ENCODE measurements around the gene IER5. TPM values are rescaled to one million over a fixed set of nuclear protein-coding genes. Genes with fewer than 3 reads are reported as not detected.
A peak's percentile ranks its signal among the peaks of the same experiment; 100 is the strongest.

IER5 gene
- total and polyA plus RNA-seq, 9 of the 15 experiments (the other 6 are each of a cell fraction or from before 2014, with no cell fraction given): 2.4 to 32.1 (median 12.0) TPM

DNA sequence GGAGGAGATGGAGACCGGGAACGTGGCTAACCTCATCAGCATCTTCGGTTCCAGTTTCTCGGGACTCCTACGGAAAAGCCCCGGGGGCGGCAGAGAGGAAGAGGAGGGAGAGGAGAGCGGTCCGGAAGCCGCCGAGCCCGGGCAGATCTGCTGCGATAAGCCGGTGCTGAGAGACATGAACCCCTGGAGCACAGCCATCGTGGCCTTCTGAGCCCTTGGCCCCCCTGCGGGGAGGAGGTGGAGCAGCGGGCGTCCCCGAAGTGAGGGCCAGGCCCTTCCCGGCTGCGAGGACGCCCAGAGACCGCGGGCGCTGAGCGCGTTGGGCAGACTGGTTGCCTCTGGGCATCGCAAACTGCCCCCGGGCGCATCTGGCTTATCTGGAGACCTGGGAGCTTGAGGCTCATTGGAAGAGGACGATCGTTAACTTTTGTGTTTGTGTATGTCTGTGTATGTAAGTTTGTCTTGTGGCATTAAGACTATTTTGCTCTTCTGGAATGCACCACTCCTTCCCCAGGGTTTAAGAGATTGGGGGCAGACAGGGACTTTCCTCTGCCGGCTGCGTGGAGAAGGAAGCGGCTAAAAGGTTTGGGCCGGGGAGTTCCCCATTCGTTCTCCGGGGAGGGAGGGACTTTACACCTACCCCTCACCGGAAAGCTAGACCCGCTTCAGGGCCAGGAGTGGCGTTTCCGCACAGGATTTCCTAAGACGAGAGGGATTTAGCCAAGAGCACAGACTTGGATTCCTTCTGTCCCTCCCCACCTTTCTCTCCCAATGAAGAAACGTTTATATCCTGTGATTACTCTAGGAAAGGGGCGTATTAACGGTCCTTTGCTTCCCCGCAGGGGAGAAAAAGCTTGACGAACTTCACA, 1.4 kb downstream of the IER5 start (continued):
- no peak for TF ChIP-seq MCM2 (IDR thresholded peaks at IDR 0.05; ENCODE audit: low read depth)
- TF ChIP-seq ZC3H4 (CRISPR knock-in tag; IDR thresholded peaks at IDR 0.05; ENCODE audit: borderline replicate concordance): peak; percentile 80; the same call in 1 of the 2 replicates
- no peak for TF ChIP-seq MAFF (IDR thresholded peaks at IDR 0.05; ENCODE audit: low read length)
- peak; percentile 79 for TF ChIP-seq L3MBTL2 (IDR thresholded peaks at IDR 0.05)
- 0 out of 2 replicates have a peak, but pooled peaks have one; percentile 33 for TF ChIP-seq HDAC2 (IDR thresholded peaks at IDR 0.05)
- TF ChIP-seq ZBTB1 (CRISPR knock-in tag; IDR thresholded peaks at IDR 0.05; ENCODE audit: borderline replicate concordance, low read depth): no peak
- peak; percentile 35; the same call in 1 of the 2 replicates for TF ChIP-seq PHF8 (IDR thresholded peaks at IDR 0.05; ENCODE audit: borderline replicate concordance, low read length)
- TF ChIP-seq, protein P1, sequence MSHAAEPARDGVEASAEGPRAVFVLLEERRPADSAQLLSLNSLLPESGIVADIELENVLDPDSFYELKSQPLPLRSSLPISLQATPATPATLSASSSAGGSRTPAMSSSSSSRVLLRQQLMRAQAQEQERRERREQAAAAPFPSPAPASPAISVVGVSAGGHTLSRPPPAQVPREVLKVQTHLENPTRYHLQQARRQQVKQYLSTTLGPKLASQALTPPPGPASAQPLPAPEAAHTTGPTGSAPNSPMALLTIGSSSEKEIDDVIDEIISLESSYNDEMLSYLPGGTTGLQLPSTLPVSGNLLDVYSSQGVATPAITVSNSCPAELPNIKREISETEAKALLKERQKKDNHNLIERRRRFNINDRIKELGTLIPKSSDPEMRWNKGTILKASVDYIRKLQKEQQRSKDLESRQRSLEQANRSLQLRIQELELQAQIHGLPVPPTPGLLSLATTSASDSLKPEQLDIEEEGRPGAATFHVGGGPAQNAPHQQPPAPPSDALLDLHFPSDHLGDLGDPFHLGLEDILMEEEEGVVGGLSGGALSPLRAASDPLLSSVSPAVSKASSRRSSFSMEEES (CRISPR knock-in tag; IDR thresholded peaks at IDR 0.05): no peak
- TF ChIP-seq, protein P2, sequence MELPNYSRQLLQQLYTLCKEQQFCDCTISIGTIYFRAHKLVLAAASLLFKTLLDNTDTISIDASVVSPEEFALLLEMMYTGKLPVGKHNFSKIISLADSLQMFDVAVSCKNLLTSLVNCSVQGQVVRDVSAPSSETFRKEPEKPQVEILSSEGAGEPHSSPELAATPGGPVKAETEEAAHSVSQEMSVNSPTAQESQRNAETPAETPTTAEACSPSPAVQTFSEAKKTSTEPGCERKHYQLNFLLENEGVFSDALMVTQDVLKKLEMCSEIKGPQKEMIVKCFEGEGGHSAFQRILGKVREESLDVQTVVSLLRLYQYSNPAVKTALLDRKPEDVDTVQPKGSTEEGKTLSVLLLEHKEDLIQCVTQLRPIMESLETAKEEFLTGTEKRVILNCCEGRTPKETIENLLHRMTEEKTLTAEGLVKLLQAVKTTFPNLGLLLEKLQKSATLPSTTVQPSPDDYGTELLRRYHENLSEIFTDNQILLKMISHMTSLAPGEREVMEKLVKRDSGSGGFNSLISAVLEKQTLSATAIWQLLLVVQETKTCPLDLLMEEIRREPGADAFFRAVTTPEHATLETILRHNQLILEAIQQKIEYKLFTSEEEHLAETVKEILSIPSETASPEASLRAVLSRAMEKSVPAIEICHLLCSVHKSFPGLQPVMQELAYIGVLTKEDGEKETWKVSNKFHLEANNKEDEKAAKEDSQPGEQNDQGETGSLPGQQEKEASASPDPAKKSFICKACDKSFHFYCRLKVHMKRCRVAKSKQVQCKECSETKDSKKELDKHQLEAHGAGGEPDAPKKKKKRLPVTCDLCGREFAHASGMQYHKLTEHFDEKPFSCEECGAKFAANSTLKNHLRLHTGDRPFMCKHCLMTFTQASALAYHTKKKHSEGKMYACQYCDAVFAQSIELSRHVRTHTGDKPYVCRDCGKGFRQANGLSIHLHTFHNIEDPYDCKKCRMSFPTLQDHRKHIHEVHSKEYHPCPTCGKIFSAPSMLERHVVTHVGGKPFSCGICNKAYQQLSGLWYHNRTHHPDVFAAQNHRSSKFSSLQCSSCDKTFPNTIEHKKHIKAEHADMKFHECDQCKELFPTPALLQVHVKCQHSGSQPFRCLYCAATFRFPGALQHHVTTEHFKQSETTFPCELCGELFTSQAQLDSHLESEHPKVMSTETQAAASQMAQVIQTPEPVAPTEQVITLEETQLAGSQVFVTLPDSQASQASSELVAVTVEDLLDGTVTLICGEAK (IDR thresholded peaks at IDR 0.05): peak; percentile 27; the same call in 1 of the 2 replicates
- TF ChIP-seq, protein P2 (CRISPR knock-in tag; IDR thresholded peaks at IDR 0.05): no peak
- TF ChIP-seq RAD51 (IDR thresholded peaks at IDR 0.05; ENCODE audit: borderline replicate concordance, low read depth): no peak
- no peak for TF ChIP-seq ZNF778 (CRISPR knock-in tag; IDR thresholded peaks at IDR 0.05)
- peak; percentile 52; the same call in 1 of the 2 replicates for TF ChIP-seq ZFP1 (CRISPR knock-in tag; IDR thresholded peaks at IDR 0.05)
